HG03439 (cell line): Measurements from ENCODE around the gene MAPRE2.
A peak's percentile ranks its signal among the peaks of the same experiment; 100 is the strongest.
"Not testable (repeated sequence)": the region's sequence is repeated elsewhere in the genome, so short reads cannot be mapped to it uniquely, and the experiment has no call there.

Source experiments
- ATAC-seq: cut with Tn5 transposase; IDR thresholded peaks from one replicate; pipeline ENCODE4 v1.9.1; 2021; ENCODE audit warnings: mild to moderate bottlenecking, moderate library complexity; ENCODE audit not compliant: unreplicated experiment

The MAPRE2 gene

GRCh38 chr18:35089382-35089781, 48.2 kb downstream of the MAPRE2 start:
- ATAC-seq: no peak

- no peak for ATAC-seq
These were observed 48.8 kb downstream of the MAPRE2 start for GRCh38 chr18:35089891-35090550.

GRCh38 chr18:35091841-35092240, 50.6 kb downstream of the MAPRE2 start:
- ATAC-seq: no peak

GRCh38 chr18:35095983-35096676, 54.9 kb downstream of the MAPRE2 start:
- peak; percentile 85 for ATAC-seq

- no peak for ATAC-seq
These were observed 55.4 kb downstream of the MAPRE2 start for GRCh38 chr18:35096677-35097011.

GRCh38 chr18:35097195-35097594, 56.0 kb downstream of the MAPRE2 start:
- no peak for ATAC-seq

GRCh38 chr18:35097763-35098162, 56.5 kb downstream of the MAPRE2 start:
- no peak for ATAC-seq

GRCh38 chr18:35099911-35100310, 58.7 kb downstream of the MAPRE2 start:
- ATAC-seq: no peak

GRCh38 chr18:35104391-35105051, 63.3 kb downstream of the MAPRE2 start:
- no peak for ATAC-seq

- no peak for ATAC-seq
These were observed 65.0 kb downstream of the MAPRE2 start for GRCh38 chr18:35106013-35106844.

- ATAC-seq: no peak
These were observed 65.6 kb downstream of the MAPRE2 start for GRCh38 chr18:35106845-35107148.

GRCh38 chr18:35107216-35107615, 66.0 kb downstream of the MAPRE2 start:
- ATAC-seq: no peak

GRCh38 chr18:35108088-35108487, 66.9 kb downstream of the MAPRE2 start:
- ATAC-seq: not testable (repeated sequence)

- ATAC-seq: no peak
These were observed 68.8 kb downstream of the MAPRE2 start for GRCh38 chr18:35110059-35110458.

- no peak for ATAC-seq
These were observed 69.6 kb downstream of the MAPRE2 start for GRCh38 chr18:35110554-35111485.

GRCh38 chr18:35112696-35113095, 71.5 kb downstream of the MAPRE2 start:
- ATAC-seq: no peak

- no peak for ATAC-seq
These were observed 73.1 kb downstream of the MAPRE2 start for GRCh38 chr18:35114305-35114704.

- ATAC-seq: no peak
These were observed 75.6 kb downstream of the MAPRE2 start for GRCh38 chr18:35116784-35117318.

GRCh38 chr18:35117372-35117771, 76.2 kb downstream of the MAPRE2 start:
- ATAC-seq: no peak

- ATAC-seq: no peak
These were observed 76.8 kb downstream of the MAPRE2 start for GRCh38 chr18:35117951-35118411.
